C4-2B (cell line): ENCODE data around the gene MEIOB.

ENCODE experiments used
- CTCF ChIP-seq: fragments of 450-650 bp; conservative IDR thresholded peaks from 2 replicates; pipeline ENCODE4 v1.5.1; 2017; ENCODE audit warnings: mild to moderate bottlenecking
- ZFX ChIP-seq: fragments of 450-650 bp; IDR thresholded peaks from 2 replicates; pipeline ENCODE4 v1.6.1; 2017

- TF ChIP-seq ZFX (no peak), CTCF (no peak)
These were observed 10.2 kb downstream of the MEIOB start for GRCh38 chr16:1861730-1862129.
